Neural crest cell (in vitro differentiated cells): ENCODE data around the gene FAAP100. TPM values are rescaled to one million over a fixed set of nuclear protein-coding genes. Genes with fewer than 3 reads are reported as not detected.

Source experiments
- DNase-seq: peaks from one replicate; pipeline ENCODE4 v3.0.0; 2021; ENCODE audit warnings: low read depth, mixed read lengths, low spot score
- H3K27ac Mint-ChIP-seq: one replicate; pipeline ENCODE4 v1.8.0; 2021; ENCODE audit warnings: mild to moderate bottlenecking, mixed read lengths; ENCODE audit not compliant: unreplicated experiment
- H3K27me3 Mint-ChIP-seq: 2 replicates; pipeline ENCODE4 v1.8.0; 2021; ENCODE audit warnings: low read depth, mild to moderate bottlenecking, mixed read lengths
- H3K36me3 Mint-ChIP-seq: 2 replicates; pipeline ENCODE4 v1.8.0; 2021; ENCODE audit warnings: low read depth, mild to moderate bottlenecking, mixed read lengths
- H3K4me1 Mint-ChIP-seq: 2 replicates; pipeline ENCODE4 v1.8.0; 2021; ENCODE audit warnings: mixed read lengths
- H3K4me3 Mint-ChIP-seq: one replicate; pipeline ENCODE4 v1.8.0; 2021; ENCODE audit warnings: mild to moderate bottlenecking, mixed read lengths
- H3K9me3 Mint-ChIP-seq: 2 replicates; pipeline ENCODE4 v1.8.0; 2021; ENCODE audit warnings: mixed read lengths
- CTCF ChIP-seq: fragments of 200-600 bp; sonication (generic); conservative IDR thresholded peaks from 2 replicates; pipeline ENCODE4 v1.5.0; 2021; ENCODE audit warnings: antibody characterized with exemption, mild to moderate bottlenecking
- total RNA-seq: library from RNA; stranded (reverse); gene quantifications from 2 replicates; pipeline ENCODE4 v1.2.1, GENCODE V29; 2021

FAAP100 gene
- total RNA-seq, 1 donor from 2014 or later, result 48.3 TPM

GRCh38 chr17:81510785-81511553 lies 41.2 kb downstream of the FAAP100 start:
- Mint-ChIP-seq H3K27ac (peak overlapping the region; percentile 95), H3K4me3 (peak overlapping the region; percentile 96), H3K27me3 (peaks cover 61% of the 10 kb centered on the region), H3K36me3 (peaks cover 41% of the 10 kb centered on the region), H3K4me1 (peaks cover 45% of the 10 kb centered on the region), H3K9me3 (no peaks in the 10 kb centered on the region)
- no peak for TF ChIP-seq CTCF
- DNase-seq, result no peak

- TF ChIP-seq CTCF, result no peak
- Mint-ChIP-seq H3K4me1 (peaks cover 41% of the 10 kb centered on the region), H3K36me3 (peaks cover 41% of the 10 kb centered on the region), H3K27ac (peak overlapping the region; percentile 95), H3K9me3 (no peaks in the 10 kb centered on the region), H3K4me3 (peak overlapping the region; percentile 96), H3K27me3 (peaks cover 61% of the 10 kb centered on the region)
- no peak for DNase-seq
These were observed 42.0 kb downstream of the FAAP100 start for GRCh38 chr17:81509972-81510784.

GRCh38 chr17:81509207-81509971 lies 42.8 kb downstream of the FAAP100 start:
- Mint-ChIP-seq H3K4me1 (peaks cover 40% of the 10 kb centered on the region), H3K27ac (peak overlapping the region; percentile 16), H3K36me3 (peaks cover 44% of the 10 kb centered on the region), H3K4me3 (peak overlapping the region; percentile 96), H3K27me3 (peaks cover 64% of the 10 kb centered on the region), H3K9me3 (peaks cover 3% of the 10 kb centered on the region)
- TF ChIP-seq CTCF, result no peak
- no peak for DNase-seq

GRCh38 chr17:81508639-81509206 lies 43.4 kb downstream of the FAAP100 start:
- H3K9me3 Mint-ChIP-seq, result peaks cover 3% of the 10 kb centered on the region
- peak overlapping the region; percentile 96 for H3K4me3 Mint-ChIP-seq
- peaks cover 39% of the 10 kb centered on the region for H3K4me1 Mint-ChIP-seq
- no peak overlapping the region for H3K27ac Mint-ChIP-seq
- DNase-seq, result no peak
- peaks cover 44% of the 10 kb centered on the region for H3K36me3 Mint-ChIP-seq
- peaks cover 64% of the 10 kb centered on the region for H3K27me3 Mint-ChIP-seq
- no peak for TF ChIP-seq CTCF

GRCh38 chr17:81503619-81504018 lies 48.5 kb downstream of the FAAP100 start:
- H3K36me3 Mint-ChIP-seq, result peaks cover 8% of the 10 kb centered on the region
- H3K9me3 Mint-ChIP-seq, result peaks cover 3% of the 10 kb centered on the region
- no peak overlapping the region for H3K4me3 Mint-ChIP-seq
- no peak for TF ChIP-seq CTCF
- no peak overlapping the region for H3K27ac Mint-ChIP-seq
- H3K4me1 Mint-ChIP-seq, result peaks cover 7% of the 10 kb centered on the region
- DNase-seq, result no peak
- H3K27me3 Mint-ChIP-seq, result peaks cover 37% of the 10 kb centered on the region
